ENCODE data around the gene DNAH14. TPM values are rescaled to one million over a fixed set of nuclear protein-coding genes. Genes with fewer than 3 reads are reported as not detected.

Gene DNAH14
- total RNA-seq, 2 experiments from 2014 or later = 1.8 to 2.3 TPM

DNA sequence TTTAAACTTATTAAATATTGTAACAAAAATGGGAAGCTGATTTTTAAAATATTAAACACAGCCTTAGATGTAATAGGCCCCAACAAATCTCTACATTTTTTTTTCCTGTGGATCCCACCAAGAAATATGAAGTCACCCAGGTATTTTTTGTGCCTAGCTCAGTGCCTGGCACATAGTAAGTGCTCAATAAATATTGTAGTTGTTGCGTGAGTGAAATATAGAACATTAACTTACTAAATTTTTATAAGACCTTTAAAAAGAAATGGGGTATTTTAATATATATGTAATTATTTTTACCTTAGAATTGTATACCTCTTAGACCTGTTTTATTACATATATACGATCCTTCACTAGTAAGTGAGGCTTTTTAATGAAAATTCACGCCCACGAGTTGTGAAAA is 569 bp upstream of the DNAH14 start:
- ATAC-seq (no peak), DNase-seq (no peak)
- Mint-ChIP-seq H3K9me3 (peaks cover 21% of the 10 kb centered on the region), H3K27ac (no peak overlapping the region), H3K27me3 (peaks cover 31% of the 10 kb centered on the region), H3K36me3 (ENCODE audit: low read depth) (peaks cover 9% of the 10 kb centered on the region), H3K4me1 (ENCODE audit: low read depth) (no peaks in the 10 kb centered on the region), H3K4me3 (no peak overlapping the region)
- intact Hi-C loops (cut with micrococcal nuclease) = no loop called here
- ChIA-PET CTCF (no interaction called here), POLR2A (no interaction called here)
- TF ChIP-seq, protein P1, sequence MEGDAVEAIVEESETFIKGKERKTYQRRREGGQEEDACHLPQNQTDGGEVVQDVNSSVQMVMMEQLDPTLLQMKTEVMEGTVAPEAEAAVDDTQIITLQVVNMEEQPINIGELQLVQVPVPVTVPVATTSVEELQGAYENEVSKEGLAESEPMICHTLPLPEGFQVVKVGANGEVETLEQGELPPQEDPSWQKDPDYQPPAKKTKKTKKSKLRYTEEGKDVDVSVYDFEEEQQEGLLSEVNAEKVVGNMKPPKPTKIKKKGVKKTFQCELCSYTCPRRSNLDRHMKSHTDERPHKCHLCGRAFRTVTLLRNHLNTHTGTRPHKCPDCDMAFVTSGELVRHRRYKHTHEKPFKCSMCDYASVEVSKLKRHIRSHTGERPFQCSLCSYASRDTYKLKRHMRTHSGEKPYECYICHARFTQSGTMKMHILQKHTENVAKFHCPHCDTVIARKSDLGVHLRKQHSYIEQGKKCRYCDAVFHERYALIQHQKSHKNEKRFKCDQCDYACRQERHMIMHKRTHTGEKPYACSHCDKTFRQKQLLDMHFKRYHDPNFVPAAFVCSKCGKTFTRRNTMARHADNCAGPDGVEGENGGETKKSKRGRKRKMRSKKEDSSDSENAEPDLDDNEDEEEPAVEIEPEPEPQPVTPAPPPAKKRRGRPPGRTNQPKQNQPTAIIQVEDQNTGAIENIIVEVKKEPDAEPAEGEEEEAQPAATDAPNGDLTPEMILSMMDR (IDR thresholded peaks at IDR 0.05) = no peak

DNA sequence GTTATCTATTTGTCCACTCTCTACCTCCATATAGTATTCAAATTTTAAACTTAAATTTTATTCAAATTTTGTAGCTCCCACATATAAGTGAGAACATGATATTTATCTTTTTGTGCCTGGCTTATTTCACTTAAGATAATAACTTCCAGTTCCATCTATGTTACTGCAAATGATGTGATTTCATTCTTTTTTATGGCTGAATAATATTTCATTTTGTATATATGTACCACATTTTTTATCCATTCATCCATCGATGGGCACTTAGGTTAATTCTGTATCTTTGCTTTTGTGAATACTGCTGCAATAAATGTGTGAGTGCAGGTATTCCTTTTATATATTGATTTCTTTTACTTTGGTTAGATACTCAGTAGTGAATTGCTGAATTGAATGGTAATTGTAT is 2.1 kb downstream of the DNAH14 start:
- TF ChIP-seq, protein P1 (IDR thresholded peaks at IDR 0.05) = no peak
- no peaks in the 10 kb centered on the region for H3K4me1 Mint-ChIP-seq (ENCODE audit: low read depth)
- POLR2A ChIA-PET = no interaction called here
- no peak overlapping the region for H3K27ac Mint-ChIP-seq
- no peak overlapping the region for H3K4me3 Mint-ChIP-seq
- intact Hi-C loops (cut with micrococcal nuclease) = no loop called here
- CTCF ChIA-PET = no interaction called here
- H3K36me3 Mint-ChIP-seq (ENCODE audit: low read depth) = peaks cover 9% of the 10 kb centered on the region
- ATAC-seq (no peak), DNase-seq (no peak)
- H3K27me3 Mint-ChIP-seq = peaks cover 33% of the 10 kb centered on the region
- H3K9me3 Mint-ChIP-seq = peaks cover 30% of the 10 kb centered on the region

DNA sequence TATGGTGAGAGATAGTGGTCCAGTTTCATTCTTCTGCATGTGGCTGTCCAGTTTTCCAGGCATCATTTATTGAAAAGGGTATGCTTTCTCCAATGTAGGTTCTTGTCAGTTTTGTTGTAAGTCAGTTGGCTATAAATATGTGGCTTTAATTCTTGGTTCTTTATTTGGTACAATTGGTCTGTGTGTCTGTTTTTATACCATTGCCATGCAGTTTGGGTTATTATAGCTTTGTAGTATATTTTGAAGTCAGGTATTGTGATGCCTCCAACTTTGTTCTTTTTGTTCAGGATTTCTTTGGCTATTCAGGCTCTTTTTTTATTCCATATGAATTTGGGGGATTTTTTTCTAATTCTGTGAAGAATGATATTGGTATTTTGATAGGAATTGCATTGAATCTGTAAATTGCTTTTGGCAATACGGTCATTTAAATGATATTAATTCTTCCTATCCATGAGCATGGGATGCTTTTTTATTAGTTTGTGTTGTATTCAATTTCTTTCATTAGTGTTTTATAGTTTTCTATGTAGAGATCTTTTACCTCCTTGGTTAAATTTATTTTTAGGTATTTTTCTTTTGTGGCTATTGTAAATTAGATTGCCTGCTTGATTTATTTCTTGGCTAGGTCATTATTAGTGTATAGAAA is 3.3 kb downstream of the DNAH14 start:
- H3K27me3 Mint-ChIP-seq = peaks cover 27% of the 10 kb centered on the region
- intact Hi-C loops (cut with micrococcal nuclease) = no loop called here
- ChIA-PET POLR2A (no interaction called here), CTCF (no interaction called here)
- H3K4me1 Mint-ChIP-seq (ENCODE audit: low read depth) = no peaks in the 10 kb centered on the region
- TF ChIP-seq, protein P1 (IDR thresholded peaks at IDR 0.05) = no peak
- H3K36me3 Mint-ChIP-seq (ENCODE audit: low read depth) = peaks cover 9% of the 10 kb centered on the region
- peaks cover 31% of the 10 kb centered on the region for H3K9me3 Mint-ChIP-seq
- ATAC-seq = no peak
- H3K4me3 Mint-ChIP-seq = no peak overlapping the region
- no peak overlapping the region for H3K27ac Mint-ChIP-seq
- DNase-seq = no peak

DNA sequence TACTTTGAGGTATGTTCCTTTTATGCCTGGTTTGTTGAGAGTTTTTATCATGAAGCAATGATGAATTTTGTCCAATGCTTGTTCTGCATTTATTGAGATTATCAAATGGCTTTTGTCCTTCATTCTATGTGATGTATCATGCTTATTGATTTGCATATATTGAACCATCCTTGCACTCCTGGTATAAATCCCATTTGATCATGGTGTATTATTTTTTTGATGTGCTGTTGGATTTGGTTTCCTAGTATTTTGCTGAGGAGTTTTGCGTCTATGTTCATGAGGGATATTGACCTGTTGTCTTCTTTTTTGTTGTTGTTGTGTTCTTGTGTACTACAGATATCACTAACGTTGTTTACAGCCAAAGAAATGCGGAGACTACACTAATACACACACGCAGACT is 4.1 kb downstream of the DNAH14 start:
- intact Hi-C loops (cut with micrococcal nuclease) = no loop called here
- ChIA-PET POLR2A (no interaction called here), CTCF (no interaction called here)
- H3K4me3 Mint-ChIP-seq = no peak overlapping the region
- H3K9me3 Mint-ChIP-seq = peaks cover 34% of the 10 kb centered on the region
- H3K36me3 Mint-ChIP-seq (ENCODE audit: low read depth) = peaks cover 9% of the 10 kb centered on the region
- H3K27me3 Mint-ChIP-seq = peaks cover 23% of the 10 kb centered on the region
- TF ChIP-seq, protein P1 (IDR thresholded peaks at IDR 0.05) = no peak
- DNase-seq (no peak), ATAC-seq (no peak)
- no peaks in the 10 kb centered on the region for H3K4me1 Mint-ChIP-seq (ENCODE audit: low read depth)
- no peak overlapping the region for H3K27ac Mint-ChIP-seq

DNA sequence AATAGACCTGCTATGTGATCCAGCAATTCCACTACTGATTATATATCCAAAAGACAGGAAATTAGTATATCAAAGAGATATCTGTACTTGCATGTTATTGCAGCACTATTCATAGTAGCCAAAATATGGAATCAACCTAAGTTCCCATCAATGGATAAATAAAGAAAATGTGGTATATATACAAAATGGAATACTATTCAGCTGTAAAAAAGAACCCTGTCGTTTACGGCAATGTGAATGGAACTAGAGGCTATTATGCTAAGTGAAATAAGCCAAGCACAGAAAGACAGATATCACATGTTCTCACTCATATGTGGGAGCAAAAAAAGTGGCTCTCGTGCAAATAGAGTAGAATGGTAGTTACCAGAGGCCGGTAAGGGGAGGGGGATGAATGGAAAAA is 9.2 kb downstream of the DNAH14 start:
- H3K27me3 Mint-ChIP-seq = peaks cover 2% of the 10 kb centered on the region
- no peak for DNase-seq
- TF ChIP-seq, protein P1 (IDR thresholded peaks at IDR 0.05) = no peak
- no peaks in the 10 kb centered on the region for H3K4me1 Mint-ChIP-seq (ENCODE audit: low read depth)
- H3K4me3 Mint-ChIP-seq = no peak overlapping the region
- no peak overlapping the region for H3K27ac Mint-ChIP-seq
- POLR2A ChIA-PET = no interaction called here
- H3K36me3 Mint-ChIP-seq (ENCODE audit: low read depth) = peaks cover 3% of the 10 kb centered on the region
- no peak for ATAC-seq
- CTCF ChIA-PET = no interaction called here
- peaks cover 20% of the 10 kb centered on the region for H3K9me3 Mint-ChIP-seq
- intact Hi-C loops (cut with micrococcal nuclease) = no loop called here
